Stomach (tissue), 4 donors: ENCODE data around the gene AUTS2.

Source experiments
- POLR2A ChIP-seq, 4 donors: fragments of 450-650 bp; IDR thresholded peaks; one replicate each; pipeline ENCODE4 v1.6.1; 2016; ENCODE audit warnings: antibody characterized with exemption in 4 of 4, control low read depth in 2 of 4, mild to moderate bottlenecking in 1 of 4, moderate library complexity in 1 of 4
- POLR2AphosphoS5 ChIP-seq, 3 donors: sonication (generic); formaldehyde crosslinking; IDR thresholded peaks; one replicate each; pipeline ENCODE4 v1.6.1; 2016; ENCODE audit warnings: antibody characterized with exemption in 3 of 3
- TF ChIP-seq, protein P1 (sequence below), 7 experiments: fragments of 450-650 bp in 4 of 7; fragments of 200-600 bp in 3 of 7; sonication (generic) in 3 of 7; IDR thresholded peaks; one replicate each; pipeline ENCODE4 v1.5.1; 2016 to 2019; ENCODE audit warnings: antibody characterized with exemption in 7 of 7, control low read depth in 2 of 7, mild to moderate bottlenecking in 1 of 7

DNA sequence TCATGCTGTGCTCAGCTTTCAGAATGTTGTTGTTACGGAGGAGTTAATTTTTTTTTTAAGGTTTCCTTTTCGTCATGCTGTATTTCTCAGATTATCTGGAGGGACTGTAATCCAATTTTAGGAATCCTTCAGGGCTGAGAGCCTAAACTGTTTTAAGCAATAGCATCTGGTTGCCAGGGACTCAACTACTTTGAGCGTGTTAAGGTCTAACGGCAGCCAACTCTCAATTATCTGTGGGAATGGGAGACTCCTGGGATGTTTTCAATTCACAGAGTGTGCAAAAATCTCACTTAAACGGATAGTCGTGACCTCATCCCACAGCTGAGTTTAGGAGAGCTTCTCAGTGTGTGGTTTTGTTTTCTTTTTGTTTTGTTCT lies 291.7 kb downstream of the AUTS2 start:
- TF ChIP-seq POLR2AphosphoS5 (IDR thresholded peaks at IDR 0.05): no peak
- TF ChIP-seq POLR2A (IDR thresholded peaks at IDR 0.05): no peak
- TF ChIP-seq, protein P1, sequence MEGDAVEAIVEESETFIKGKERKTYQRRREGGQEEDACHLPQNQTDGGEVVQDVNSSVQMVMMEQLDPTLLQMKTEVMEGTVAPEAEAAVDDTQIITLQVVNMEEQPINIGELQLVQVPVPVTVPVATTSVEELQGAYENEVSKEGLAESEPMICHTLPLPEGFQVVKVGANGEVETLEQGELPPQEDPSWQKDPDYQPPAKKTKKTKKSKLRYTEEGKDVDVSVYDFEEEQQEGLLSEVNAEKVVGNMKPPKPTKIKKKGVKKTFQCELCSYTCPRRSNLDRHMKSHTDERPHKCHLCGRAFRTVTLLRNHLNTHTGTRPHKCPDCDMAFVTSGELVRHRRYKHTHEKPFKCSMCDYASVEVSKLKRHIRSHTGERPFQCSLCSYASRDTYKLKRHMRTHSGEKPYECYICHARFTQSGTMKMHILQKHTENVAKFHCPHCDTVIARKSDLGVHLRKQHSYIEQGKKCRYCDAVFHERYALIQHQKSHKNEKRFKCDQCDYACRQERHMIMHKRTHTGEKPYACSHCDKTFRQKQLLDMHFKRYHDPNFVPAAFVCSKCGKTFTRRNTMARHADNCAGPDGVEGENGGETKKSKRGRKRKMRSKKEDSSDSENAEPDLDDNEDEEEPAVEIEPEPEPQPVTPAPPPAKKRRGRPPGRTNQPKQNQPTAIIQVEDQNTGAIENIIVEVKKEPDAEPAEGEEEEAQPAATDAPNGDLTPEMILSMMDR (IDR thresholded peaks at IDR 0.05): no peak
